UCSD-AML1 (cell line): ENCODE results near the gene DCDC1.

Source experiments
- DNase-seq: peaks from one replicate; lab custom pipeline; 2025; ENCODE audit not compliant: unreplicated experiment; lab: John Stamatoyannopoulos, UW

DCDC1 gene

DNA sequence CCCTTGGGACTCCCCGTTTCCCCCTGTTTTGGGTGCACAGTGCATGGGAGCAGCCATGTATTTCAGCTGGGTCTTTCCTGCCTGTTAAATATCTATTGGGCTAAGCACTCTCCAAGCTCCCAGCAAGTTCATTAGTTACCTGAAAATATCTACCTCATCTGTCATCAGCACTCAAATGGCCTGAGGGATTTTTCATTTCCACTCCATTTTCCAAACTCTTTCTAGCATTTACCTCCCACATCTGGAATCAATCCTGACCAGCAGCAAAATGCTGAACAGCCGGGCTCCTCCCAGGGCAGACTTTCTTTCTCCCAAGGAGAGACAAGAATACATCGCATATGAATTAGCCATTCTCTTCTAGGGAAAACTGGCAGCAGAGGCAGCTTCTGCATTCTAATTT is 509.9 kb downstream of the DCDC1 start:
- DNase-seq = no peak

GRCh38 chr11:30855383-30856006 is 514.0 kb downstream of the DCDC1 start:
- no peak for DNase-seq

GRCh38 chr11:30853439-30853838 is 516.1 kb downstream of the DCDC1 start:
- no peak for DNase-seq

GRCh38 chr11:30852645-30853044 is 516.9 kb downstream of the DCDC1 start:
- DNase-seq = no peak

GRCh38 chr11:30852091-30852490 is 517.4 kb downstream of the DCDC1 start:
- no peak for DNase-seq

- no peak for DNase-seq
Measured at GRCh38 chr11:30837252-30837651, 532.3 kb downstream of the DCDC1 start.

- no peak for DNase-seq
Measured at GRCh38 chr11:30832831-30833230, 536.7 kb downstream of the DCDC1 start.

DNA sequence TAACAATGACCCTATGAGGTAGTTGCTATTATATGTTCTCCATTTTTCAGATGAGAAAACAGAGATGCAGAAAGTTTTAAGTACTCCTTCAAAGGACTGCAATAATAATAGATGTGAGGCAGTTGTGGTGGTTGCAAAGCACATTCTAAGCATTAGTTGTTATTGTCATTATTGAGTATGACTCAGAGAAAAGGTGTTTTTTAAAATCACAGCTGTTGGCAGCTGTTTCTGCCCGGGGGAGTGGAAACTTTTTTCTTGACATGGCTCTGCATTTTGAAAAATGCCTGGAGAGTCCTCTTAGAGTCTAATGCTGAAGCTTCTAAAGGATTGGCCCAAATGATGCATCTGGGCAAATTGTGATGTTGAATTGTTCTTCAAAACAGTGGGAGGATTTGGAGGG is 538.9 kb downstream of the DCDC1 start:
- DNase-seq = no peak

GRCh38 chr11:30826911-30827310 is 542.6 kb downstream of the DCDC1 start:
- DNase-seq = no peak

DNA sequence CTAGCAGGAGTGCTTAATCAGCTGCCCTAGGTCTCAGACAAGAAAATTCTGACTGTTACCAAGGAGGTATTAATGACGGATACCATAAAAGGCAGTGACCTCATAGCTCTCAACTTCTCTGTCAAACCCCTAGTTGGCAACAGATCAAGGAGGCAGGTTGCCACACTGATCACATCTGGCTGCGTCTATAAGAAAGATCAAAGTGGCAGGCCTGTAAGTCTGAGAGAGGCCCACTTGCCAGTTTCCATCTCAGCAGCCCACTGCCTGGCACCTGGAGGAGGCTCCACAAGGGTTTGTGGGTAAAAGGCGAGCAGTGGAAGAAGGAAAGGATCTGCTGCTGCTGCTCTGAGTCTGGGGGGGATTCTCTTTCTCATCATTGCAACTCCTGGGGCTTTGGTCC is 543.8 kb downstream of the DCDC1 start:
- no peak for DNase-seq

- DNase-seq = no peak
Measured at GRCh38 chr11:30823119-30823518, 546.4 kb downstream of the DCDC1 start.

DNA sequence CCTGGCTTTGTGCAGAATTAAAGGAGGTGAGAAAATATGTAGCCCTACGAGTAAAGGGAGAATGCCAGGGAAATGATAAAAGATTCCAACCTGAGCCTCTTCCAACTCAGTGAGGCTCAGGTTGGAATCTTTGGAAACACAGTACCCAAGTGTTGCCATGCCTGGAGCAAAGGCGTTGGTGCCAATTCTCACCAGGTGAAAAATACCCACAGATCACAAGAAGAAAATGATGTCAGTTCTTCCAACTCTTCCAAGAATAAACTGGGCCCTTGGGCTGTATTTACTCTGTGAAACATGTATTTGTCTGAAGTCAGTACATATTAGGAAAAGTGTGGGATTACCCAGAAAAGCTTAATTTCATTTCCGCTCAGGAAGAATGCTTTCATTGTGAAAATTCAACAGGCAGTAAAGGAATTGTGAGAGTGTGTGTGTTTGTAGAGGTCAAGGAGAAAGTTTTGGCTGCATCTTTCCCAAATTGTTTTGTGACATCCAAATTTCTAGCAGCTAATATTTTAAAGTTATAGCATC is 548.0 kb downstream of the DCDC1 start:
- DNase-seq = no peak

DNA sequence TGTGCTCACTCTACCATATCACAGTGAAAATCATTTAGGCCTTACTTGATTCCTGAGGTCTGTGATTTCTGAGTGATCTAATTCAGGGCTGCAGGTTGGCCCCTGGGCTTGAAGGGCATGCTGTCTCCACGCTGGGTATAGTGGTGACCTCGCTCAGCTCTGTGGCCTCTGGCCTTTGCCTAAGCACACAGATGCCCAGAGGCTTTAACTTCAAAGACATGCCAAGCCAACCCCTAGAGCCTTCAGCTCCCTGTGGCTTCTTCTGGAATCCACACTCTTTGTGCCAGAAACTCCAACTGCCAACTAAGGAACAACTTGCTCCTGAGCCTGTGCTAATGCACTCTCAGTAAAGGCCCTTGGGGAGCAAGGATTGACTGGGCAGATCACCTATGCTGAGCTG is 550.8 kb downstream of the DCDC1 start:
- no peak for DNase-seq

- DNase-seq = no peak
Measured at GRCh38 chr11:30816959-30817880, 552.3 kb downstream of the DCDC1 start.

- DNase-seq = no peak
Measured at GRCh38 chr11:30815619-30816018, 553.9 kb downstream of the DCDC1 start.

GRCh38 chr11:30814737-30815136 is 554.8 kb downstream of the DCDC1 start:
- DNase-seq = no peak
